ENCODE measurements around the gene UQCR10.
A peak's percentile ranks its signal among the peaks of the same experiment; 100 is the strongest.

The UQCR10 gene

GRCh38 chr22:29767171-29768051 lies at the start of gene UQCR10:
UQCR10 (plus strand) TSS chr22:29767369; CDS start chr22:29767399, 30 bp downstream.
- DNase-seq (ENCODE audit: low read depth) = peak; percentile 58

GRCh38 chr22:29717789-29718188 lies 49.4 kb upstream of the UQCR10 start:
- no peak for DNase-seq (ENCODE audit: low read depth)

- DNase-seq (ENCODE audit: low read depth) = no peak
Measured at GRCh38 chr22:29718949-29719898, 47.9 kb upstream of the UQCR10 start.

GRCh38 chr22:29719899-29720645 lies 47.1 kb upstream of the UQCR10 start, which contains the start of gene CABP7:
CABP7 (plus strand) TSS chr22:29720003; CDS start chr22:29720425, 422 bp downstream.
- no peak for DNase-seq (ENCODE audit: low read depth)

GRCh38 chr22:29720811-29721323 lies 46.3 kb upstream of the UQCR10 start:
- no peak for DNase-seq (ENCODE audit: low read depth)

GRCh38 chr22:29722151-29722550 lies 45.0 kb upstream of the UQCR10 start:
- no peak for DNase-seq (ENCODE audit: low read depth)

GRCh38 chr22:29722587-29722986 lies 44.6 kb upstream of the UQCR10 start:
- no peak for DNase-seq (ENCODE audit: low read depth)

- no peak for DNase-seq (ENCODE audit: low read depth)
Measured at GRCh38 chr22:29723766-29724165, 43.4 kb upstream of the UQCR10 start.

GRCh38 chr22:29724843-29725242 lies 42.3 kb upstream of the UQCR10 start:
- DNase-seq (ENCODE audit: low read depth) = no peak

GRCh38 chr22:29726106-29726505 lies 41.1 kb upstream of the UQCR10 start:
- DNase-seq (ENCODE audit: low read depth) = no peak

- DNase-seq (ENCODE audit: low read depth) = no peak
Measured at GRCh38 chr22:29726512-29727130, 40.5 kb upstream of the UQCR10 start.

- DNase-seq (ENCODE audit: low read depth) = no peak
Measured at GRCh38 chr22:29727131-29727523, 40.0 kb upstream of the UQCR10 start.

GRCh38 chr22:29729161-29729560 lies 38.0 kb upstream of the UQCR10 start:
- DNase-seq (ENCODE audit: low read depth) = no peak

GRCh38 chr22:29731058-29731850 lies 35.9 kb upstream of the UQCR10 start:
- no peak for DNase-seq (ENCODE audit: low read depth)

GRCh38 chr22:29732883-29733282 lies 34.3 kb upstream of the UQCR10 start:
- DNase-seq (ENCODE audit: low read depth) = no peak

- no peak for DNase-seq (ENCODE audit: low read depth)
Measured at GRCh38 chr22:29733362-29734201, 33.6 kb upstream of the UQCR10 start.

- DNase-seq (ENCODE audit: low read depth) = no peak
Measured at GRCh38 chr22:29734406-29734805, 32.8 kb upstream of the UQCR10 start.

- DNase-seq (ENCODE audit: low read depth) = no peak
Measured at GRCh38 chr22:29734838-29735237, 32.3 kb upstream of the UQCR10 start.

- DNase-seq (ENCODE audit: low read depth) = no peak
Measured at GRCh38 chr22:29735416-29735815, 31.8 kb upstream of the UQCR10 start.

All from GM04503 (cell line).